GM11168 (cell line): ENCODE measurements around the gene BCAS1.

Experiments used
- in situ Hi-C: fragments of 300-500 bp; cut with MboI; formaldehyde crosslinking; loops from one replicate; pipeline ENCODE4 v1.12.0; 2022; ENCODE audit warnings: low sequenced_read_pairs; ENCODE audit not compliant: unreplicated experiment

Gene BCAS1

DNA sequence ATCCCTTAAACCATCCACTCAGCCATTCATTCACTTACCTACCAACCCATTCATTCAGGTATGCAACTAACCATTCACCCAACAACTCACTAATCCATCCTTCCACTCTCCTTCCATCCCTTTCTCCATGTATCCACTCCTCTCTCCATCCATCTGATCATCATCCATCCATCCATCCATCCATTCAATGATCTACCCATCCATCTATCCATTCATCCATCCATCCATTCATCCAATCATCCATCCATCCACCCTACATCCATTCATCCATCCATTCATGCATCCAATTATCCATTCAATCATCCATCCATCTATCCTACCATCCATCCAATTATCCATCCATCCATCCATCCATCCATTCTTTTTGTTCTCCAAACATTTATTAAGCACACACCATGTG, 13.8 kb upstream of the BCAS1 start:
- in situ Hi-C loops, result no loop called here

- in situ Hi-C loops, result no loop called here
These were observed 13.1 kb upstream of the BCAS1 start for GRCh38 chr20:54083459-54083858.

DNA sequence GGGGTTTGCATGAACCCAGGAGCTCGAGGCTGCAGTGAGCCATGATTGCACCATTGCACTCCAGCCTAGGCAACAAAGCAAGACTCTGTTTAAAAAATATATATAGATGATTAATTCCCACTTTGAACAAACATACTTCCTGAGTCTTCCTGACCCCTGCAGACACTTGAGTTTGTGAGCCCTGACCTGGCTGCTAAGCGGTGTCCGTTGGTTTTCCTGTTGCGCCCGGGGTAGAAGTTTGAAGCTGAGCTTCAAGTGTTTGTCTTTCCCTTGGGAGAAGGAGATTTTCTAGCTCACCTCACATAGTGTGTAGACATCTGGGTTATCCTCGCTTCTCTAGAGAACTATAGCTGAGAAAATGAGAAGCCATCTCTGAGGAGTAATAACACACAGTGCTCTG, 11.7 kb upstream of the BCAS1 start:
- in situ Hi-C loops, result no loop called here

GRCh38 chr20:54079652-54080051, 9.3 kb upstream of the BCAS1 start:
- in situ Hi-C loops, result no loop called here

GRCh38 chr20:54078296-54078984, 8.0 kb upstream of the BCAS1 start:
- in situ Hi-C loops, result no loop called here

DNA sequence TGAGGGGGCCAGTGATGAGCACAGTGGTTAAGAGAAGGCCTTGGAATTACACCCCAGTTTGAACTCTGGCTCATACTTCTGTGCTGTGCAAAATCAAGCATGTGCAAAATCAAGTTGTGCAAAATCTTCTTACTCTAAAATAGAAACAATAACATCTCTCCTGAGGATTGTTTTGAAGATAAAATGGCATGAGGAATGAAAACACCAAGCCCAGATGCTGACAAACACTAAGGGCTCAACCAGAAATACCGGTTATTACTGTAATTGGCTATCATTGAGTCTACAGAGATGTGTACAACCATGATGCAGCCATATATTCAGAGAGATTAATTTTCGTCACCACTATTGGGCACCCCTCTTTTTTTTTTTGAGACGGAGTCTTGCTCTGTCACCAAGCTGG, 5.9 kb upstream of the BCAS1 start:
- in situ Hi-C loops, result no loop called here

DNA sequence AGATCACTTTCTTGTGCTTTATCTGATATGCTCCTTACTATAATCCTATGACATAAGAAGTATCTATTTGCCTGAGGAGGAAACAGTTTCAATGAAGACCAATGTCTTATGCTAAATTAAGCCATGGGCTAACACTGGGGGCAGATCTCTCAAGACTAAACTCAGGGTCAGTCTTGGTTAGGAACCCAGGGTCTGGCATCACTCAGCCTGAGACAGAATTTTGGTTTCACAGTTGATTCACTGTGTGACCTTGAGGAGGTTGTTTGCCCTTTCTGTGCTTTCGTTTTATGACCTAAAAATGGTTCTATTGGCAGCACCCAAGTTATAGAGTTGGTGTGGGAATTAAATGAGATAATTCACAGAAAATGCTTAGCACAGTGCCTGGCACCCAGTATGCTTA, 4.9 kb upstream of the BCAS1 start:
- in situ Hi-C loops, result no loop called here

- in situ Hi-C loops, result loop anchor here (25.0 kb wide), 1 partner anchor 662 kb away; no protein-coding TSS in a partner anchor
These were observed 4.1 kb upstream of the BCAS1 start for GRCh38 chr20:54074511-54074910.

DNA sequence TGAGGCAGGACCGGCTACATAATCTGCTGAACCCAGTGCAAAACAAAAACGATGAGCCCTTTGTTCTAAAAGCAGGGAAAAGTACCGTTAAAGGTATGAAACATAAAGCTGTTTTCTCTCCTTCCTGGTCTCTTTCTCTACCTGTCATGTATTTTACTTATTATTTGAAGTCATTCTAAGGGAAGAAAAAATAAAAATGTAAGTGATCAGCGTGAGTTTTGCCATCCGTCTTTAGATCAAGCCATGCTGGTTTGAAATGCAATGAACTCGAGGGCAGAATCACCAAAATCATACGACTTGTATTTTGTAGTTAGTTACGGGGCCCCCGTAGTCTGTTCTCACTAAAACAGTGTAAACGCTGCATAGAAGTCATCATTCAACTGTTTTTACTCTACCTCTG, 2.9 kb upstream of the BCAS1 start:
- in situ Hi-C loops, result loop anchor here (25.0 kb wide), 1 partner anchor 661 kb away; no protein-coding TSS in a partner anchor

DNA sequence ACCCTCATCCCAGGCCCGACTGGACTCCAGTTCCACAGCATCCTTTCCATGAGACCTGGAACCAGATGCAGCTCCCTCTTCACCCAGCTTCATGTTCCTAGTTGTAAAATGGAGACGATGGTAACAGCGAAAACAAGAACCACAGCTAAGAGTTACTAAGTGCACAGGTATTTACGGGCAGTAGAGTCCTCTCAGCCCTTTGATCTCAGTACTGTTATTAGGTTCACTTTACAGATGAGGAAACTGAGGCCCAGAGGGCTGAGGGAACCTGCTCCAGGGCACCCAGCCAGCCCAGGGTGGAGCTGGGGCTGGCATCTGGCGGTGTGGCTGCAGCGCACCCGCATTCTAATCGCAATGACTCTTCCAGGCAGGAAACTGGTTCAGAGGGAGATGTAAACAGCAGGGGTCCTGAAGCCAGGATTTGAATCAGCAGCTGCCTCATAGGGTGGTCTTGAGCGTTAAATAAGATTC, 858 bp downstream of the BCAS1 start:
- in situ Hi-C loops, result loop anchor here (10.0 to 25.0 kb wide), 2 partner anchors 495 to 657 kb away; no protein-coding TSS in a partner anchor

- in situ Hi-C loops, result loop anchor here (10.0 to 25.0 kb wide), 2 partner anchors 494 to 657 kb away; no protein-coding TSS in a partner anchor
These were observed 1.4 kb downstream of the BCAS1 start for GRCh38 chr20:54068966-54069365.

DNA sequence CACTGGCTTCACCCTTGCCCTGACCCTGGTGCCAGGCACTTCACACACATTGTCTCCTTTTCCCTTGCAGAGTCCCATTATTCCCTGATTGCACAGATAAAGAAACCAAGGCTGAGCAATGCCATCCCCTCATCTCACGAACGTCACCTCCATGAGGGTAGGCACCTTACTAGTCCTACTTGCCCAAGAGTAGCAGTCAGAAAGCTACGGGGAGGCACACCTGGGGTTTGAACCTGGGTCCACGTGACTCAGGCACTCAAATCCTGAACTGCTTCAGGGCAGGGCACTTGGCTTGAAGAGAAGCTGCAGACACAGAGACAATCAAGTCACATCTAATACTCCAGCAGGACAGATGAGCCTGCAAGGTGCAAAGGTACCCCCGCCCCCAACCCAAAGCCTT, 1.9 kb downstream of the BCAS1 start:
- in situ Hi-C loops, result loop anchor here (10.0 to 25.0 kb wide), 2 partner anchors 494 to 656 kb away; no protein-coding TSS in a partner anchor

DNA sequence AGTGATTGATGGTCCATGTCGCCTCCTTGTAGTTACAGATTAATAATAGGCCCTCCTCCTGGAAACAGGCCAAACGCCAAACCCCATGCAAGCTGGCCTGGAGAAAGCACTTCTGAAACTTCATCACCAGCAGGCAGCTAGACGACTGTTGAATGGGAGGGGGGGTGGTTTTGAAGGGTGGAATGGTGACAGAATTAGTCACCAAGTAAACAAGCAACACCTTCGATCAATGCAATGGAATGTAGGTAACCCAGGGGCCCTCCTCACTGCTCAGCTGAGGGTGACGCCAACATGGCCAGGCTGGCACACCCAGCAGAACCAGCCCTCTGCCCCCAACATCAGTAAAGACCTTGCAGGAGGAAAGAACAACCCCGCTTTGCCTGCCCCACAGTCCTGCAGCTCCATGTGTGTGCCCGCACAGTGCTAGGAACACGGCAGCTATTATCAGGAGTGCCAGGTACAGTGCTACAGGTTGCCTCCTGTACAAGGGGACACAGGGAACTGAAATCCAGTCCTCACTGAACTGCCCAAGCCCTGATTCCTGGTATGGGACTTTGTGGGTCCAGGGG, 2.7 kb downstream of the BCAS1 start:
- in situ Hi-C loops, result loop anchor here (10.0 to 25.0 kb wide), 2 partner anchors 493 to 655 kb away; no protein-coding TSS in a partner anchor

- in situ Hi-C loops, result loop anchor here (10.0 to 25.0 kb wide), 2 partner anchors 491 to 653 kb away; no protein-coding TSS in a partner anchor
These were observed 4.8 kb downstream of the BCAS1 start for GRCh38 chr20:54065601-54066038.

- in situ Hi-C loops, result loop anchor here (5.0 to 25.0 kb wide), 3 partner anchors 123 to 653 kb away; no protein-coding TSS in a partner anchor
These were observed 5.5 kb downstream of the BCAS1 start for GRCh38 chr20:54064939-54065338.

- in situ Hi-C loops, result loop anchor here (5.0 to 25.0 kb wide), 3 partner anchors 122 to 652 kb away; no protein-coding TSS in a partner anchor
These were observed 6.3 kb downstream of the BCAS1 start for GRCh38 chr20:54063992-54064676.

- in situ Hi-C loops, result loop anchor here (5.0 to 25.0 kb wide), 3 partner anchors 121 to 651 kb away; no protein-coding TSS in a partner anchor
These were observed 6.8 kb downstream of the BCAS1 start for GRCh38 chr20:54063580-54063979.

DNA sequence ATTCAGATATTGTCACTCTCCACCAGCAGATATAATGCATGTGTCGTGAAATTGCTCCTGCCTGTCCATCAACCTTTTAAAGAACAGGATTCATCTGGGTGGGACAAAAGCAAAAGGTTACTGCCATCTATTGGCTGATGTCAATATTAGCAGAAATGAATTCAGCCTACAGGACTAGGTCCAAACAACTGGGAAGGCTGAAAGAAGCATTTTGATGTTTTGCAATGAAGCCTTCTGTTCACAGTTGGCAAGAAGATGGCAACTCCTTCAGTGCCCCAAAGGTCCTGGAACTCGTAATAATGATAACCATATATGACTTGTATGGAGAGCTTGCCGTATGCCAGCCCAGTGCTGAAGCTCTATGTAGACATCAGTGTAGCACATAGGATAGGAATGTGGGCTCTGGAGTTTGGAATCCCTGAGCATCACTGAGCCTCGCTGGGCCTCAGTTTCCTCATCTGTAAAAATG, 7.5 kb downstream of the BCAS1 start:
- in situ Hi-C loops, result loop anchor here (5.0 to 25.0 kb wide), 3 partner anchors 121 to 651 kb away; no protein-coding TSS in a partner anchor

DNA sequence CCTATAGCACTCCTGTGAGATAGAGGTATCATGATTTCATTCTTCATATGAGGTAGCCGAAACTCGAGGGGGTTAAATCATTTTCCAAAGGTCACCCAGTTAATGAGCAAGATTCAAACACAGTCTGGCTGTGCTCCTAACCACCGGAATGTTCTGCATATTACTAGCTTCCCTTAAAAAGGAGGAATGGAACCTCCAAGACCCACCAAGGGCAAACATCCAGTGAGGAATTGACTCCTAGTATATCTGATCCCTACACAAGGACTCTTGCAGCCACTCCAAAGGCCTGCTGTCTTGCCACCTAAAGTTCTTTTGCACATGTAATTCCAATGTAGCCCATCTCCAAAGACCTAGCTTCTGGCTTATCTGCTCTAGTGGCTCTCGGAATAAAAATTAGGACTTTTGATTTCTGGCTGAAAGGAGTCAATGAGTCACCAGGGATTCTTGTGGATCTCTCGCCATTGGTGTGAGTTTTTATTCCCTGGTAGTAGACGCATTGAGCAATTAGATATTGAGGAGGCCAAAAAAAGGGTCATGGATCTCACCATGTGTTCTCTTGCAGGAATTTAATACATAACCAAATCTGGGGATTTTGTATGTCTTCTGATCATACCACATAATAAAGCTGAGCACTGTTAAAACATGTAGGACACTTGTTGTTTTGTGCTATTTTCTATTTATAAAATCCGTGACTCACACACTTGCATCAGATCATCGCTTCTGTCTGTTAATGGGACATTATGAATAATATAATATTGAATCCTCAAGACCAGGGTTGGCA, 9.1 kb downstream of the BCAS1 start:
- in situ Hi-C loops, result loop anchor here (5.0 to 25.0 kb wide), 3 partner anchors 119 to 649 kb away; no protein-coding TSS in a partner anchor
